SU-DHL-6 (cell line): ENCODE measurements around the gene IL20RA.

Experiments used
- EZH2phosphoT487 ChIP-seq: fragments of 200-600 bp; sonication (generic), shearing (Covaris generic); conservative IDR thresholded peaks from 2 replicates; pipeline ENCODE4 v1.6.1; 2018; ENCODE audit warnings: mild to moderate bottlenecking, antibody characterized with exemption, low read length, moderate library complexity, mixed read lengths
- TF ChIP-seq, protein P1 (sequence below): fragments of 200-600 bp; sonication (generic); IDR thresholded peaks from one replicate; pipeline ENCODE4 v1.5.1; 2017; ENCODE audit warnings: antibody characterized with exemption, mild to moderate bottlenecking, low read length, moderate library complexity; ENCODE audit not compliant: insufficient read depth, poor library complexity, severe bottlenecking

DNA sequence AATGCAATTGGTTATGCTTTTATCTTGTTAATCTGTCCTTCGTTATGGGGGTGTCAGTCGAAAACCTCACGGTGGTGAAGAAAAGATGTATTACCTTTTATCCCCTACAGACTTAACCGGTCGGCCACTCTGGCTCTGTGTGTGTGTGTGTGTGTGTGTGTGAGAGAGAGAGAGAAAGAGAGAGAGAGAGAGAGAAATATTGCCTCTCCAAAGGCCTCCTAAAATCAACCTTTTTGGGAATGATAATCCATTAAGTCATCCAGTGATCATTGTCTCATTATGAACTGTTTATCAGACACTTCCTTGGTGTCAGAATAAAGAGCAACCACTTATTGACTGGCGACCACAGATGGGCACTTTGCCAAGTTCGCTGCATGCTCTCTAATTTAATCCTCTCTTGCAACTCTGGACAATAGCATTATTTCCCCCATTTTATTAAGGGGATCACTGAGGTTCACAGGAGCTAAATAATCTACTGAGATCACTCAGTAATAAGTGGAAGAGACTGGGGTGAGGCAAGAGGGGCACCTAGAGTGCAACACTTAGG, 92.0 kb downstream of the IL20RA start:
- TF ChIP-seq, protein P1, sequence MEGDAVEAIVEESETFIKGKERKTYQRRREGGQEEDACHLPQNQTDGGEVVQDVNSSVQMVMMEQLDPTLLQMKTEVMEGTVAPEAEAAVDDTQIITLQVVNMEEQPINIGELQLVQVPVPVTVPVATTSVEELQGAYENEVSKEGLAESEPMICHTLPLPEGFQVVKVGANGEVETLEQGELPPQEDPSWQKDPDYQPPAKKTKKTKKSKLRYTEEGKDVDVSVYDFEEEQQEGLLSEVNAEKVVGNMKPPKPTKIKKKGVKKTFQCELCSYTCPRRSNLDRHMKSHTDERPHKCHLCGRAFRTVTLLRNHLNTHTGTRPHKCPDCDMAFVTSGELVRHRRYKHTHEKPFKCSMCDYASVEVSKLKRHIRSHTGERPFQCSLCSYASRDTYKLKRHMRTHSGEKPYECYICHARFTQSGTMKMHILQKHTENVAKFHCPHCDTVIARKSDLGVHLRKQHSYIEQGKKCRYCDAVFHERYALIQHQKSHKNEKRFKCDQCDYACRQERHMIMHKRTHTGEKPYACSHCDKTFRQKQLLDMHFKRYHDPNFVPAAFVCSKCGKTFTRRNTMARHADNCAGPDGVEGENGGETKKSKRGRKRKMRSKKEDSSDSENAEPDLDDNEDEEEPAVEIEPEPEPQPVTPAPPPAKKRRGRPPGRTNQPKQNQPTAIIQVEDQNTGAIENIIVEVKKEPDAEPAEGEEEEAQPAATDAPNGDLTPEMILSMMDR, result no peak
- no peak for TF ChIP-seq EZH2phosphoT487
